A549 (cell line): Measurements from ENCODE around the gene TREM2. TPM values are rescaled to one million over a fixed set of nuclear protein-coding genes. Genes with fewer than 3 reads are reported as not detected.

Experiments used
- ATAC-seq, 2 experiments: fragments of 200-7000 bp in 1 of 2; fragments of >200 bp in 1 of 2; cut with Nextera tagmentation in 1 of 2; cut with Tn5 transposase in 1 of 2; 3 replicates each; pipeline versions ENCODE4 v1.8.0 to v1.9.1; 2018 to 2020; ENCODE audit warnings: mild to moderate bottlenecking in 1 of 2, moderate library complexity in 1 of 2
- CTCF ChIA-PET: fragments of 300-600 bp; sonication (Branson Sonifier 250); formaldehyde crosslinking; extraction: SDS; loops from one replicate; lab custom pipeline; 2021; ENCODE audit warnings: antibody characterized with exemption, inconsistent platforms; lab: Yijun Ruan, JAX
- POLR2A ChIA-PET: fragments of 350-600 bp; formaldehyde crosslinking; extraction: SDS; loops from one replicate; lab custom pipeline; 2021; ENCODE audit warnings: antibody characterized with exemption, inconsistent platforms; lab: Yijun Ruan, JAX
- DNase-seq, 2 experiments: peaks; one replicate each; pipeline versions ENCODE4 v3.0.0 to v3.0.0-alpha.2; 2011 to 2016; ENCODE audit warnings: low read depth in 1 of 2, low spot score in 1 of 2
- FAIRE-seq: peaks from 2 replicates; lab custom pipeline; 2011; peaks lifted over from hg19 to GRCh38; lab: Jason Lieb, UNC
- H3K27ac ChIP-seq, 2 experiments: fragments of >200 bp; sonication (Bioruptor Twin); formaldehyde crosslinking; 3 replicates each; pipeline ENCODE4 v1.5.1; 2016 to 2017
- H3K4me1 ChIP-seq: fragments of >200 bp; sonication (Bioruptor Twin); formaldehyde crosslinking; 3 replicates; pipeline ENCODE4 v1.6.1; 2016
- H3K4me2 ChIP-seq: fragments of >200 bp; sonication (Bioruptor Twin); formaldehyde crosslinking; 3 replicates; pipeline ENCODE4 v1.6.1; 2016
- H3K4me3 ChIP-seq: fragments of >200 bp; sonication (Bioruptor Twin); formaldehyde crosslinking; 3 replicates; pipeline ENCODE4 v1.5.1; 2016
- H3K9me3 ChIP-seq: fragments of >200 bp; sonication (Bioruptor Twin); formaldehyde crosslinking; 3 replicates; pipeline ENCODE4 v1.6.1; 2016
- BCL3 ChIP-seq: fragments of >200 bp; sonication (Bioruptor Twin); formaldehyde crosslinking; IDR thresholded peaks from 3 replicates; pipeline ENCODE4 v1.6.1; 2016
- CBX2 ChIP-seq: fragments of 200-600 bp; sonication (generic); IDR thresholded peaks from 2 replicates; pipeline ENCODE4 v1.6.1; 2016; ENCODE audit warnings: low read depth, mild to moderate bottlenecking, borderline replicate concordance
- CBX8 ChIP-seq: fragments of 200-600 bp; sonication (generic); IDR thresholded peaks from 2 replicates; pipeline ENCODE4 v1.6.1; 2016
- CHD4 ChIP-seq: fragments of 200-600 bp; sonication (generic); IDR thresholded peaks from 2 replicates; pipeline ENCODE4 v1.6.1; 2016; ENCODE audit warnings: antibody characterized with exemption, mild to moderate bottlenecking, borderline replicate concordance
- EP300 ChIP-seq, 2 experiments: fragments of >200 bp; sonication (Bioruptor Twin); formaldehyde crosslinking; IDR thresholded peaks; 2 replicates in 1 of 2; 3 replicates in 1 of 2; pipeline ENCODE4 v1.6.1; 2016 to 2017
- ESRRA ChIP-seq: fragments of 150-350 bp; IDR thresholded peaks from 2 replicates; pipeline ENCODE4 v1.6.1; 2014; ENCODE audit warnings: mild to moderate bottlenecking, low read length, borderline replicate concordance
- FOSL2 ChIP-seq, 2 experiments: fragments of 450-650 bp in 1 of 2; fragments of >200 bp in 1 of 2; sonication (Bioruptor Twin) in 1 of 2; formaldehyde crosslinking; IDR thresholded peaks; 2 replicates each; pipeline versions ENCODE4 v1.5.0 to v1.6.1; 2016 to 2020; ENCODE audit warnings: mild to moderate bottlenecking in 1 of 2, moderate library complexity in 1 of 2
- JUN ChIP-seq, 2 experiments: fragments of >200 bp; sonication (Bioruptor Twin); formaldehyde crosslinking; IDR thresholded peaks; 2 replicates in 1 of 2; 3 replicates in 1 of 2; pipeline ENCODE4 v1.6.1; 2016 to 2017
- KDM1A ChIP-seq: fragments of 200-600 bp; sonication (generic); IDR thresholded peaks from 2 replicates; pipeline ENCODE4 v1.6.1; 2016; ENCODE audit warnings: low read depth, mild to moderate bottlenecking
- KDM5A ChIP-seq: fragments of 200-600 bp; sonication (generic); IDR thresholded peaks from 2 replicates; pipeline ENCODE4 v1.6.1; 2016; ENCODE audit warnings: antibody characterized with exemption, mild to moderate bottlenecking
- MAZ ChIP-seq: fragments of 150-350 bp; IDR thresholded peaks from 2 replicates; pipeline ENCODE4 v1.6.1; 2014; ENCODE audit warnings: antibody characterized with exemption, low read depth, low read length, borderline replicate concordance
- NFE2L2 ChIP-seq: fragments of 150-350 bp; conservative IDR thresholded peaks from 2 replicates; pipeline ENCODE4 v1.6.1; 2014; ENCODE audit warnings: low read length
- NPAS2 ChIP-seq: fragments of 250-450 bp; sonication (Bioruptor Pico); IDR thresholded peaks from 2 replicates; pipeline ENCODE4 v1.8.0; 2022; ENCODE audit warnings: mild to moderate bottlenecking, moderate library complexity, borderline replicate concordance
- PHF8 ChIP-seq: fragments of 200-600 bp; sonication (generic); IDR thresholded peaks from 2 replicates; pipeline ENCODE4 v1.6.1; 2016; ENCODE audit warnings: low read depth, mild to moderate bottlenecking, antibody characterized with exemption, moderate library complexity, borderline replicate concordance
- POLR2A ChIP-seq: IDR thresholded peaks from 2 replicates; pipeline ENCODE4 v1.6.1; 2012; ENCODE audit warnings: mild to moderate bottlenecking, low read length
- POLR2AphosphoS2 ChIP-seq: conservative IDR thresholded peaks from 2 replicates; pipeline ENCODE4 v1.6.1; 2012; ENCODE audit warnings: low read length, improper control_type of control experiment, inconsistent platforms
- RAD21 ChIP-seq, 2 experiments: fragments of >200 bp in 1 of 2; sonication (Bioruptor Twin) in 1 of 2; formaldehyde crosslinking in 1 of 2; IDR thresholded peaks in 1 of 2; conservative IDR thresholded peaks in 1 of 2; 2 replicates in 1 of 2; 3 replicates in 1 of 2; pipeline ENCODE4 v1.6.1; 2012 to 2018; ENCODE audit warnings: inconsistent platforms in 1 of 2
- RARB ChIP-seq: fragments of 250-450 bp; sonication (Bioruptor Pico); IDR thresholded peaks from 2 replicates; pipeline ENCODE4 v1.8.0; 2021; ENCODE audit warnings: mild to moderate bottlenecking, moderate library complexity
- RCOR1 ChIP-seq: fragments of 150-350 bp; IDR thresholded peaks from 2 replicates; pipeline ENCODE4 v1.6.1; 2014; ENCODE audit warnings: antibody characterized with exemption, low read length, low read depth
- RFX5 ChIP-seq: fragments of 450-650 bp; IDR thresholded peaks from 2 replicates; pipeline ENCODE4 v1.7.1; 2014; ENCODE audit warnings: antibody characterized with exemption, mild to moderate bottlenecking, moderate library complexity
- RNF2 ChIP-seq: fragments of 200-600 bp; sonication (generic); IDR thresholded peaks from 2 replicates; pipeline ENCODE4 v1.6.1; 2016; ENCODE audit warnings: low read depth, mild to moderate bottlenecking, antibody characterized with exemption, moderate library complexity, borderline replicate concordance
- TFCP2L1 ChIP-seq: fragments of 250-450 bp; sonication (Bioruptor Pico); IDR thresholded peaks from 2 replicates; pipeline ENCODE4 v1.5.0; 2021; ENCODE audit warnings: mild to moderate bottlenecking
- TP53 ChIP-seq: fragments of 250-450 bp; sonication (Bioruptor Pico); IDR thresholded peaks from 2 replicates; pipeline ENCODE4 v1.5.0; 2021; ENCODE audit warnings: mild to moderate bottlenecking, moderate library complexity
- ZC3H11A ChIP-seq: fragments of 450-650 bp; IDR thresholded peaks from 2 replicates; pipeline ENCODE4 v1.6.1; 2014; ENCODE audit warnings: antibody characterized with exemption, mild to moderate bottlenecking
- ZFP36 ChIP-seq: fragments of 450-650 bp; IDR thresholded peaks from 2 replicates; pipeline ENCODE4 v1.6.1; 2014; ENCODE audit warnings: borderline replicate concordance; ENCODE audit not compliant: partially characterized antibody
- WGBS: methylation state at CpG from one replicate; pipeline ENCODE4 v1.1.6; 2017; ENCODE audit errors: missing lambda C conversion rate; 5-methylcytosine and 5-hydroxymethylcytosine counted together
- polyA plus RNA-seq, 4 experiments: library from polyadenylated mRNA; depleted of rRNA in 3 of 4; stranded (reverse); fragments of >200 nt; fragmentation: RNase III in 1 of 4; extraction: RNeasy Plus Mini Kit Qiagen cat#74134 plus additional on column Dnase treatment in 1 of 4; gene quantifications; 2 replicates in 3 of 4; 3 replicates in 1 of 4; pipeline ENCODE4 v1.2.3, GENCODE V29; 2011 to 2017
- TF ChIP-seq, protein P1 (sequence below): IDR thresholded peaks from 2 replicates; pipeline ENCODE4 v1.6.1; 2012; ENCODE audit warnings: low read depth, borderline replicate concordance
- TF ChIP-seq, protein P2 (sequence below): fragments of >200 bp; sonication (Bioruptor Twin); formaldehyde crosslinking; IDR thresholded peaks from 3 replicates; pipeline ENCODE4 v1.5.1; 2016

TREM2 gene
- polyA plus RNA-seq, 2 of the 4 experiments (the other 2 are of a cell fraction) = not detected

DNA sequence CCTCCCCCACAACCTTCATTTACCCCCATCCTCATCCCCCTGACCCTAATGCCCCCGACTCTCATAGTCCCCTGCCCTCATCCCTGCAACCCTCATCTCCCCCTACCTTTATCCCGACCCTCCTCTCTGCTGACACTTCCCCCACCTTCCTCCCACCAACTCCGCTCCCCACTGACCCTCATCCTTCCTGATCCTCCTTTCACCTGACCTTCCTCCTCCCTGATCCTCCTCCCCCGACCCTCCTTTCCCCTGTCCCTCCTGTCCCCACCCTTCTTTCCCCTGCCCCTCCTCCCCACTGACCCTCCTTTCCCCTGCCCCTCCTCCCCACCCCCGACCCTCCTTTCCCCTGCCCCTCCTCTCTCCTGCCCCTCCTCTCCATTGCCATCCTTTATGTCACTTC, 31.0 kb upstream of the TREM2 start:
- TF ChIP-seq TFCP2L1 = no peak
- no peak for TF ChIP-seq KDM5A
- no peak for TF ChIP-seq ESRRA
- no peak for TF ChIP-seq FOSL2 (IDR thresholded peaks at IDR 0.05)
- no peak for TF ChIP-seq FOSL2 (CRISPR knock-in tag; IDR thresholded peaks at IDR 0.05)
- no peak for TF ChIP-seq KDM1A
- TF ChIP-seq RARB = no peak
- TF ChIP-seq CBX2 = no peak
- no peak for TF ChIP-seq EP300 (IDR thresholded peaks at IDR 0.05)
- TF ChIP-seq RCOR1 = no peak
- TF ChIP-seq POLR2AphosphoS2 = no peak
- no peak for TF ChIP-seq RNF2
- TF ChIP-seq CBX8 = no peak
- TF ChIP-seq NFE2L2 = no peak
- TF ChIP-seq CHD4 = no peak
- no peak for TF ChIP-seq BCL3
- TF ChIP-seq ZFP36 = no peak
- no peak for TF ChIP-seq MAZ
- WGBS = 15% methylated on average over 2 of the region's 5 CpGs
- Histone ChIP-seq H3K4me1 (no peaks in the 10 kb centered on the region), H3K4me2 (no peak overlapping the region), H3K9me3 (peaks cover 14% of the 10 kb centered on the region; the same call in 2 of the 3 replicates), H3K27ac (no peak overlapping the region), H3K4me3 (no peak overlapping the region)
- ATAC-seq = no peak
- no peak for DNase-seq
- no peak for FAIRE-seq
- ChIA-PET CTCF (no interaction called here), POLR2A (no interaction called here)

DNA sequence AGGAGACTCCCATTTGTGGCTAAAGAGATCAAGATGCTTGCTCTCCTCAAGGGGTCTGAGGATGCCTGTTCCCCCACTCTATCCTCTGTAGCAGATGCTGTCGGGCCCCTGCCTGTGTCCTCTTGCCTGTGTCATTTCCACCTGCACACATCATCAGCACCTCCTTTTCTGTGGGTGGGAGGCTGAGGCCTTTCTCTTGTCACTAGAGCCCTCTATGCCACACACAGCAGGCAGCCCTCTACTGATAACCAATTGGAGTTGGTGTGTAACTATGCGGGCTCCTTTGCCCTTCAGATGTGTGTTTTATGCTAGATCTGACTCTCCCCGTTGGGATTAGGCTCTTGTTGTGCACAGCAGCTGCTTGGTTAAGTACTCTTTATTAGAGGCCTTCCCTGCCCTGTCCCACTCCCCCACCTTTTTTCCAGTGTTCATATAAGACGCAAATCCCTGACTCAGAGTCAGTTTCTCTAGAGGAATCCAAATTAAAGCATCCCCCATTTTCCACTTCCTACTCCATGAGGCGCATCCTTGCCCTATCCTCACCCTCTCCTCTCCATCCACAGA, 30.3 kb upstream of the TREM2 start:
- FAIRE-seq (no peak), ATAC-seq (no peak), DNase-seq (no peak)
- WGBS = 28% methylated on average over 4 of the region's 5 CpGs
- ChIA-PET POLR2A (no interaction called here), CTCF (no interaction called here)
- no peak for TF ChIP-seq RFX5
- no peak for TF ChIP-seq RNF2
- no peak for TF ChIP-seq EP300 (IDR thresholded peaks at IDR 0.05)
- TF ChIP-seq, protein P1, sequence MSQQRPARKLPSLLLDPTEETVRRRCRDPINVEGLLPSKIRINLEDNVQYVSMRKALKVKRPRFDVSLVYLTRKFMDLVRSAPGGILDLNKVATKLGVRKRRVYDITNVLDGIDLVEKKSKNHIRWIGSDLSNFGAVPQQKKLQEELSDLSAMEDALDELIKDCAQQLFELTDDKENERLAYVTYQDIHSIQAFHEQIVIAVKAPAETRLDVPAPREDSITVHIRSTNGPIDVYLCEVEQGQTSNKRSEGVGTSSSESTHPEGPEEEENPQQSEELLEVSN = no peak
- TF ChIP-seq MAZ = no peak
- TF ChIP-seq ZFP36 = no peak
- TF ChIP-seq NPAS2 (CRISPR knock-in tag) = no peak
- TF ChIP-seq JUN (IDR thresholded peaks at IDR 0.05) = no peak
- no peak for TF ChIP-seq RARB
- no peak for TF ChIP-seq ZC3H11A
- TF ChIP-seq TP53 = no peak
- no peak for TF ChIP-seq PHF8
- no peak for TF ChIP-seq POLR2A
- Histone ChIP-seq H3K4me1 (no peaks in the 10 kb centered on the region), H3K27ac (no peak overlapping the region), H3K9me3 (peaks cover 14% of the 10 kb centered on the region; the same call in 2 of the 3 replicates), H3K4me3 (no peak overlapping the region), H3K4me2 (no peak overlapping the region)

GRCh38 chr6:41191569-41191968, 28.7 kb upstream of the TREM2 start:
- Histone ChIP-seq H3K4me3 (no peak overlapping the region), H3K4me2 (no peak overlapping the region), H3K4me1 (no peaks in the 10 kb centered on the region), H3K9me3 (peaks cover 14% of the 10 kb centered on the region; the same call in 2 of the 3 replicates), H3K27ac (no peak overlapping the region)
- no peak for FAIRE-seq
- POLR2A ChIA-PET = no interaction called here
- ATAC-seq = peak; percentile 75 to 93
- WGBS = 0% methylated on average over 1 of the region's 6 CpGs
- TF ChIP-seq RAD21 (conservative IDR thresholded peaks at IDR 0.05 in 1 of 2, IDR thresholded peaks at IDR 0.05 in 1 of 2) = peak in 1 of 2 experiments; percentile 7; a peak in 1 of 5 replicates
- TF ChIP-seq CBX8 = no peak
- TF ChIP-seq, protein P2, sequence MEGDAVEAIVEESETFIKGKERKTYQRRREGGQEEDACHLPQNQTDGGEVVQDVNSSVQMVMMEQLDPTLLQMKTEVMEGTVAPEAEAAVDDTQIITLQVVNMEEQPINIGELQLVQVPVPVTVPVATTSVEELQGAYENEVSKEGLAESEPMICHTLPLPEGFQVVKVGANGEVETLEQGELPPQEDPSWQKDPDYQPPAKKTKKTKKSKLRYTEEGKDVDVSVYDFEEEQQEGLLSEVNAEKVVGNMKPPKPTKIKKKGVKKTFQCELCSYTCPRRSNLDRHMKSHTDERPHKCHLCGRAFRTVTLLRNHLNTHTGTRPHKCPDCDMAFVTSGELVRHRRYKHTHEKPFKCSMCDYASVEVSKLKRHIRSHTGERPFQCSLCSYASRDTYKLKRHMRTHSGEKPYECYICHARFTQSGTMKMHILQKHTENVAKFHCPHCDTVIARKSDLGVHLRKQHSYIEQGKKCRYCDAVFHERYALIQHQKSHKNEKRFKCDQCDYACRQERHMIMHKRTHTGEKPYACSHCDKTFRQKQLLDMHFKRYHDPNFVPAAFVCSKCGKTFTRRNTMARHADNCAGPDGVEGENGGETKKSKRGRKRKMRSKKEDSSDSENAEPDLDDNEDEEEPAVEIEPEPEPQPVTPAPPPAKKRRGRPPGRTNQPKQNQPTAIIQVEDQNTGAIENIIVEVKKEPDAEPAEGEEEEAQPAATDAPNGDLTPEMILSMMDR = peak; percentile 22; the same call in 1 of the 3 replicates
- DNase-seq = peak; percentile 8 to 36
- CTCF ChIA-PET = interaction anchor here (1.0 to 1.8 kb wide), 3 partner anchors 9 to 46 kb away, joined by 3 to 9 read pairs (median 3); partner anchors contain the start of gene TREML2
